HEK293T (cell line): ENCODE results near the gene NUDT16L1.

Experiments
- FOXA1 ChIP-seq: fragments of 450-650 bp; IDR thresholded peaks from 2 replicates; pipeline ENCODE4 v1.6.1; 2016; ENCODE audit warnings: mild to moderate bottlenecking
- FOXK2 ChIP-seq: fragments of 450-650 bp; IDR thresholded peaks from 2 replicates; pipeline ENCODE4 v1.6.1; 2016; ENCODE audit warnings: mild to moderate bottlenecking
- FOXM1 ChIP-seq: fragments of 450-650 bp; IDR thresholded peaks from 2 replicates; pipeline ENCODE4 v1.6.1; 2017; ENCODE audit warnings: mild to moderate bottlenecking, borderline replicate concordance
- HDGF ChIP-seq: fragments of 450-650 bp; IDR thresholded peaks from 2 replicates; pipeline ENCODE4 v1.6.1; 2017; ENCODE audit warnings: antibody characterized with exemption, borderline replicate concordance
- L3MBTL2 ChIP-seq: fragments of 450-650 bp; conservative IDR thresholded peaks from 2 replicates; pipeline ENCODE4 v1.6.1; 2016; ENCODE audit warnings: mild to moderate bottlenecking
- NFRKB ChIP-seq: fragments of 450-650 bp; IDR thresholded peaks from 2 replicates; pipeline ENCODE4 v1.6.1; 2016; ENCODE audit warnings: mild to moderate bottlenecking, moderate library complexity
- SP1 ChIP-seq: fragments of 450-650 bp; IDR thresholded peaks from 2 replicates; pipeline ENCODE4 v1.6.1; 2017
- SUZ12 ChIP-seq: fragments of 450-650 bp; IDR thresholded peaks from 2 replicates; pipeline ENCODE4 v1.6.1; 2016; ENCODE audit warnings: mild to moderate bottlenecking
- TARDBP ChIP-seq: fragments of 450-650 bp; IDR thresholded peaks from 2 replicates; pipeline ENCODE4 v1.6.1; 2016

DNA sequence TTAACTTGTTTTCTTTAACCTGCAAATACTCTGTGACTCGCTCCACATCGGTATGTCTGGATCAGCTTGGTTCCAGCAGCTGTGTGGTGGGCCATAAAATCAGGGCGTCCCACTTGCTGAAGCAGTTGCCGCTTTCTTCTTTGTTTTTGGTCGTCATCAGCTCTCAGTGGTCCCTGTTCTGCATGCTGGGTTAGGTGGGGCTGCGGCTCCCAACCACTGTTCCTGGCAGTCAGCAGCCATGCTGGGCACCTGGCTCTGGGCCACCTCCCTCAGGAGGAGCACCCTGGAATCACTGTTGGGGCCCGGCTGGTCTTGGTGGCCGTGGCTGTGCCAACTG is 45.8 kb upstream of the NUDT16L1 start:
- TF ChIP-seq SUZ12, result no peak
- no peak for TF ChIP-seq FOXA1
- TF ChIP-seq FOXK2, result no peak
- no peak for TF ChIP-seq HDGF
- TF ChIP-seq FOXM1, result no peak
- no peak for TF ChIP-seq SP1
- TF ChIP-seq NFRKB, result no peak
- TF ChIP-seq TARDBP, result no peak
- no peak for TF ChIP-seq L3MBTL2
